ENCODE measurements around the gene PDGFRA.
A peak's percentile ranks its signal among the peaks of the same experiment; 100 is the strongest.

Gene PDGFRA

GRCh38 chr4:54213761-54214160, 15.3 kb upstream of the PDGFRA start:
- TF ChIP-seq CTCF (IDR thresholded peaks at IDR 0.05; ENCODE audit: extremely low read depth, insufficient read depth, missing control alignments) = no peak
- in situ Hi-C loops (cut with MboI; ENCODE audit: low pct_unique_long_range_greater_than_20kb, low sequenced_read_pairs, unreplicated experiment) = loop anchor here (25.0 kb wide), 2 partner anchors 1026 to 1201 kb away; no protein-coding TSS in a partner anchor

GRCh38 chr4:54215379-54216077, 13.6 kb upstream of the PDGFRA start:
- in situ Hi-C loops (cut with MboI; ENCODE audit: low pct_unique_long_range_greater_than_20kb, low sequenced_read_pairs, unreplicated experiment) = loop anchor here (25.0 kb wide), 2 partner anchors 1028 to 1203 kb away; no protein-coding TSS in a partner anchor
- no peak for DNase-seq (ENCODE audit: low spot score)
- TF ChIP-seq CTCF (IDR thresholded peaks at IDR 0.05; ENCODE audit: extremely low read depth, insufficient read depth, missing control alignments) = no peak

More at GRCh38 chr4:54213761-54214160, 15.3 kb upstream of the PDGFRA start:
- DNase-seq (ENCODE audit: low spot score) = no peak

- in situ Hi-C loops (cut with MboI; ENCODE audit: low pct_unique_long_range_greater_than_20kb, low sequenced_read_pairs, unreplicated experiment) = loop anchor here (25.0 kb wide), 2 partner anchors 1031 to 1206 kb away; no protein-coding TSS in a partner anchor
- DNase-seq (ENCODE audit: low spot score) = peak; percentile 73
Measured at GRCh38 chr4:54217642-54218495, 11.2 kb upstream of the PDGFRA start.

GRCh38 chr4:54218736-54219135, 10.4 kb upstream of the PDGFRA start:
- no peak for TF ChIP-seq CTCF (IDR thresholded peaks at IDR 0.05; ENCODE audit: extremely low read depth, insufficient read depth, missing control alignments)
- DNase-seq (ENCODE audit: low spot score) = no peak
- in situ Hi-C loops (cut with MboI; ENCODE audit: low pct_unique_long_range_greater_than_20kb, low sequenced_read_pairs, unreplicated experiment) = loop anchor here (25.0 kb wide), 2 partner anchors 1031 to 1206 kb away; no protein-coding TSS in a partner anchor

More at GRCh38 chr4:54217642-54218495, 11.2 kb upstream of the PDGFRA start:
- peak; percentile 76 for TF ChIP-seq CTCF (IDR thresholded peaks at IDR 0.05; ENCODE audit: extremely low read depth, insufficient read depth, missing control alignments)

GRCh38 chr4:54224996-54225597, 4.0 kb upstream of the PDGFRA start:
- DNase-seq (ENCODE audit: low spot score) = no peak
- in situ Hi-C loops (cut with MboI; ENCODE audit: low pct_unique_long_range_greater_than_20kb, low sequenced_read_pairs, unreplicated experiment) = loop anchor here (10.0 to 25.0 kb wide), 4 partner anchors 300 to 1213 kb away; no protein-coding TSS in a partner anchor
- no peak for TF ChIP-seq CTCF (IDR thresholded peaks at IDR 0.05; ENCODE audit: extremely low read depth, insufficient read depth, missing control alignments)

All from GM13977 (cell line).